Left ventricle myocardium inferior (tissue), 1 donor: ENCODE measurements around the gene CLDN9. TPM values are rescaled to one million over a fixed set of nuclear protein-coding genes. Genes with fewer than 3 reads are reported as not detected.

Experiments
- DNase-seq: peaks from one replicate; pipeline ENCODE4 v3.0.0-alpha.2; 2020
- H3K27ac ChIP-seq: fragments of 200-600 bp; replicated peaks from 2 replicates; pipeline ENCODE4 v1.8.0; 2021
- H3K27me3 ChIP-seq: fragments of 200-600 bp; 2 replicates; pipeline ENCODE4 v1.8.0; 2021; ENCODE audit warnings: low read depth
- H3K36me3 ChIP-seq: fragments of 200-600 bp; 2 replicates; pipeline ENCODE4 v1.8.0; 2021
- H3K4me1 ChIP-seq: fragments of 200-600 bp; 2 replicates; pipeline ENCODE4 v1.8.0; 2021
- H3K4me3 ChIP-seq: fragments of 200-600 bp; 2 replicates; pipeline ENCODE4 v1.8.0; 2021; ENCODE audit warnings: mild to moderate bottlenecking, moderate library complexity
- H3K9me3 ChIP-seq: fragments of 200-600 bp; replicated peaks from 2 replicates; pipeline ENCODE4 v1.8.0; 2021
- CTCF ChIP-seq: fragments of 200-600 bp; IDR thresholded peaks from 2 replicates; pipeline ENCODE4 v1.8.0; 2021; ENCODE audit warnings: antibody characterized with exemption, mild to moderate bottlenecking, borderline replicate concordance
- intact Hi-C: fragments of 100-400 bp; cut with micrococcal nuclease; formaldehyde crosslinking; loops from one replicate; pipeline ENCODE4 v1.11.0; 2022
- long read RNA-seq: library from polyadenylated mRNA; unstranded; transcript quantifications from one replicate; pipeline ENCODE4 v2.0.0, GENCODE V29; 2021
- total RNA-seq: library from RNA; stranded (reverse); fragmentation: NEBNext Ultra II Directional; extraction: Animal tissue kit (Norgen Biotek cat#: 25700); gene quantifications from one replicate; pipeline ENCODE4 v1.2.1, GENCODE V29; 2021
- donor health status: DM: no; HTN: yes; CAD: no; lungs with severe emphysema.

CLDN9 gene
- 1.2 TPM for total RNA-seq
- long read RNA-seq, partial matches to known transcripts = 0 of 1 reads
- long read RNA-seq, other reads (novel, unspliced or antisense) = 0 of 1 reads

GRCh38 chr16:3012828-3013420 is at the start of gene CLDN9:
TSS of gene CLDN9 (plus strand) at chr16:3012923. CDS start at chr16:3013363, 440 bp downstream.
- no peak within 1 kb of the TSS for H3K4me3 ChIP-seq
- no peak for TF ChIP-seq CTCF
- H3K9me3 ChIP-seq = no peaks in the 10 kb centered on the region
- intact Hi-C loops = no loop called here
- H3K27me3 ChIP-seq = peaks cover 97% of the 10 kb centered on the region
- H3K27ac ChIP-seq = no peak within 1 kb of the TSS
- H3K4me1 ChIP-seq = peaks cover 2% of the 10 kb centered on the region
- DNase-seq = no peak
- H3K36me3 ChIP-seq = no peaks in the 10 kb centered on the region

DNA sequence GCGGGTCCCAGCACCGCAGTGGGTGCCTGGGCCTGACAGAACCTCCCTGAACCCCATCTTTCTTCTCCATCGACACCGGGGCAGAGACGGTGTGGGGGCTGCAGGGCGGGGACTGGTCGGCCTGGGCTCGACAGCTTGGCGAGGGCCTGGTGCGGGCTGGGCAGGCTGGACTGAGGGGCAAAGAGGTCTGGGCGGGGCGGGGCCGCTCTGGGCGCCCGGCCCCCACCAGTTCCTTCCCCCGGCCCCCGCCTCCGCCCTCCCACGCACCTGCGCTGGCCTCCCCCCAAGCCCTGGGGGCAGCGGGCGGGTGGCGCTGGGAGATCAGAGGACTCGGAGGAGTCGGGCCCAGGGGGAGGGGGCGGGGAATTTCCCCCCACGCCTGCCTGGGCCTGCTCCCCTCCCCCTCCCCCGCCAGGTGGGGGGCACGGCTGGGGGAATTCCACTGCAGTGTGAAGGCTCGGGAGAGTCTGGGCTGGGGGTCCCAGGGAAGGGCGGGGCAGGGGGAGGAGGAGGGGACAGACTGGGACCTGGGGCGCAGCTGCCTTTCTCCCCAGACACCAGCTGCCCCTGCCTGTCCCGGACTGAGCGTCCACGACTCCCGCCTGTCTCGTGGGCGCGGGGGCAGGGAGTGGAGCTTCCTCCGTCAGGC is 49.5 kb upstream of the CLDN9 start:
- peak overlapping the region; percentile 56 for H3K4me3 ChIP-seq
- no peak for DNase-seq
- intact Hi-C loops = no loop called here

DNA sequence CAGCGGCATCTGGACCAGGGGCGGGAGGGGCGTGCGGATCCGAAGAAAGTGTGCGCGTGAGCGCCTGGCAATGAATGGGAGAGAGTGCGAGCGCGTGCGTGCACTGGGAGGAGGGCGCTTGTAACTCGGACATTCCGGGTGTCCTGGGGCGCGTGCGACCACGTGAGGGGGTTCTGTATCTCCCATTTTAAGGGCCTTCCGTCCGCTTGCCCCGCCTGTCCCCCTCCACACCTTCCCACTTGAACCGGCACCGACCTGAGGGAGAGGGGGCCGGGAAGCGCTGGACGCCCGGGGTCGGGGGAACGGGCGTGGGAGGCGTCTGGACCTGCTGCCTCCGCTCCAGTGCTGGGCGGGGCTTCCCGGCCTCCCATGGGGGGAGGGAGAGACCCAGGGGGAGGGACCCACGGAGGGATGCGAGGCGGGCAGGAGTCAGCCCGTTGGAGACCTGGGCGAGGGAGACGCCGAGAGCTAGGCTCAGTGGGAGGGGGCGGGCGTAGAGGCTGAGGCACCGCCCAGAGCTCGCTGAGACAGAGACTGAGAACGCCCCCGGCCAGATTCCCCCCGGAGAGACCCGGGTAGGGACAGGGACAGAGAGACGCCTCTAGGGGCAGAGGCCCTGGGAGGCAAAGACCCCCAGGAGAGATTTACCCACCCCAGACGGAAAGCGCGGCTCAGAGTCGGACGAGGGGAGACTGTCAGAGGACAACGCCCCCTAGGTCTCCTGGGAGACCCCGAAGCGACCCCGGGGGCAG is 48.8 kb upstream of the CLDN9 start, which contains the start of gene KREMEN2:
TSS of gene KREMEN2 (plus strand) at position 553 of the 752 bp plus-strand sequence. CDS start 246 bp downstream, outside the sequence.
- no peak for DNase-seq
- no peak for TF ChIP-seq CTCF
- Histone ChIP-seq H3K4me1 (peaks cover 57% of the 10 kb centered on the region), H3K27me3 (peaks cover 98% of the 10 kb centered on the region), H3K4me3 (peak within 1 kb of the TSS; percentile 56), H3K9me3 (no peaks in the 10 kb centered on the region), H3K27ac (no peak within 1 kb of the TSS), H3K36me3 (no peaks in the 10 kb centered on the region)
- intact Hi-C loops = no loop called here

More for the DNA sequence above, 49.5 kb upstream of the CLDN9 start:
- no peak for TF ChIP-seq CTCF
- H3K9me3 ChIP-seq = no peaks in the 10 kb centered on the region
- peaks cover 50% of the 10 kb centered on the region for H3K4me1 ChIP-seq
- peaks cover 100% of the 10 kb centered on the region for H3K27me3 ChIP-seq
- H3K36me3 ChIP-seq = no peaks in the 10 kb centered on the region
- H3K27ac ChIP-seq = no peak overlapping the region

DNA sequence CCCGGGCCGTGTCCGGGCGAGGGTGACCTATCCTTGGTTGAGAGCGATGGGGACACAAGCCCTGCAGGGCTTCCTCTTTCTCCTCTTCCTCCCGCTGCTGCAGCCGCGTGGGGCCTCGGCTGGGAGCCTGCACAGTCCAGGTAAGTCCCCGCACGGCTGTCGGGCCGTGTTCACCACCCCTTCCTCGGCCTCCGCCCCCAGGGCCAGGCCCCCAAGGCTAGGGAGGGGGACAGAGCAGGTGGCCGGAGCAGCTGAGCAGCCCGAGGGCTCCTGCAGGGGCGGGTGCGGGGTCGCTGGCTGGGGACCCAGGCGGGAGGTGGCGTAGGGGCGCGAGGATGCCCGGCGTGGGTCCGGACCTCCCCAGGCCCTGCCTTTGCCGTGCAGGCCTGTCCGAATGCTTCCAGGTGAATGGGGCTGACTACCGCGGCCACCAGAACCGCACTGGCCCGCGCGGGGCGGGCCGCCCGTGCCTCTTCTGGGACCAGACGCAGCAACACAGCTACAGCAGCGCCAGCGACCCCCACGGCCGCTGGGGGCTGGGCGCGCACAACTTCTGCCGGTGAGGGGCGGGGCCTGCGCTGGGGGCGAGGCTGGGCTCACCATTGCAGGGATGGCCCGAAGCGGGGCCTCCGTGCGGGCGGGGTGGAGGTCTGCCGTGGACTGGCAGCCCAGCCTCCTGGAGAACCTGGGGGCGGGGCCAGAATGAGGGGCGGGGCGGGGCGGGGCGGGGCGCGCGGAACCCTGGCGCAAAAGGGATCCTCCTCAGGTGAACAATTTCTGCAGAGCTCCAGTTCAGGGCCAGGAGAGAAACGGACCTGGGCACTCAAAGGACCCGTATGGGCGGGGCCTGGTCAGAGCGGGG is 48.0 kb upstream of the CLDN9 start:
- H3K4me1 ChIP-seq = peaks cover 62% of the 10 kb centered on the region
- H3K27me3 ChIP-seq = peaks cover 89% of the 10 kb centered on the region
- intact Hi-C loops = no loop called here
- no peak for TF ChIP-seq CTCF
- no peak overlapping the region for H3K27ac ChIP-seq
- H3K36me3 ChIP-seq = no peaks in the 10 kb centered on the region
- H3K4me3 ChIP-seq = peak overlapping the region; percentile 56
- DNase-seq = no peak
- H3K9me3 ChIP-seq = no peaks in the 10 kb centered on the region
